ENCODE data around the gene VWA8.

DNA sequence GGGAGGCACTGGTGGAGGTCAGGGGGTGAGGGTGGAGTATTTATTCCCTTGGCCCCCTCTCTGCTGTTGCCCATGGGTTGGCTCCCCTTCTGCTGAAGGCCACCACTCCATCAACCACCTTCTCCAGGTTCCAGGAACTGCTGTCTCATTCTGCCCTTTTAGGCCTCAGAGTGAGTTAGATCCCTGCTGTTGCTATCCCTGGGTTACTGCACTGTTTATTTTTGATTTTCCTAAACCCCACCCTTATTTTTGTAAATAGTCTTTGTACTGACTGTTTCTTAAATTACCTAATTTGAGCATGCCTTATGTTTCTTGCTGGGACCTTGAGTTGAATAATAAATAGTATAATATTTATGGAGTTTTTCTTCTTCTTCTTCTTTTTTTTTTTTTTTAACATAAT lies 370.8 kb downstream of the VWA8 start:
- TF ChIP-seq, protein P1, sequence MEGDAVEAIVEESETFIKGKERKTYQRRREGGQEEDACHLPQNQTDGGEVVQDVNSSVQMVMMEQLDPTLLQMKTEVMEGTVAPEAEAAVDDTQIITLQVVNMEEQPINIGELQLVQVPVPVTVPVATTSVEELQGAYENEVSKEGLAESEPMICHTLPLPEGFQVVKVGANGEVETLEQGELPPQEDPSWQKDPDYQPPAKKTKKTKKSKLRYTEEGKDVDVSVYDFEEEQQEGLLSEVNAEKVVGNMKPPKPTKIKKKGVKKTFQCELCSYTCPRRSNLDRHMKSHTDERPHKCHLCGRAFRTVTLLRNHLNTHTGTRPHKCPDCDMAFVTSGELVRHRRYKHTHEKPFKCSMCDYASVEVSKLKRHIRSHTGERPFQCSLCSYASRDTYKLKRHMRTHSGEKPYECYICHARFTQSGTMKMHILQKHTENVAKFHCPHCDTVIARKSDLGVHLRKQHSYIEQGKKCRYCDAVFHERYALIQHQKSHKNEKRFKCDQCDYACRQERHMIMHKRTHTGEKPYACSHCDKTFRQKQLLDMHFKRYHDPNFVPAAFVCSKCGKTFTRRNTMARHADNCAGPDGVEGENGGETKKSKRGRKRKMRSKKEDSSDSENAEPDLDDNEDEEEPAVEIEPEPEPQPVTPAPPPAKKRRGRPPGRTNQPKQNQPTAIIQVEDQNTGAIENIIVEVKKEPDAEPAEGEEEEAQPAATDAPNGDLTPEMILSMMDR (IDR thresholded peaks at IDR 0.05): no peak
- no peak for TF ChIP-seq POLR2A (IDR thresholded peaks at IDR 0.05)
